ENCODE results near the gene KL.

KL gene

DNA sequence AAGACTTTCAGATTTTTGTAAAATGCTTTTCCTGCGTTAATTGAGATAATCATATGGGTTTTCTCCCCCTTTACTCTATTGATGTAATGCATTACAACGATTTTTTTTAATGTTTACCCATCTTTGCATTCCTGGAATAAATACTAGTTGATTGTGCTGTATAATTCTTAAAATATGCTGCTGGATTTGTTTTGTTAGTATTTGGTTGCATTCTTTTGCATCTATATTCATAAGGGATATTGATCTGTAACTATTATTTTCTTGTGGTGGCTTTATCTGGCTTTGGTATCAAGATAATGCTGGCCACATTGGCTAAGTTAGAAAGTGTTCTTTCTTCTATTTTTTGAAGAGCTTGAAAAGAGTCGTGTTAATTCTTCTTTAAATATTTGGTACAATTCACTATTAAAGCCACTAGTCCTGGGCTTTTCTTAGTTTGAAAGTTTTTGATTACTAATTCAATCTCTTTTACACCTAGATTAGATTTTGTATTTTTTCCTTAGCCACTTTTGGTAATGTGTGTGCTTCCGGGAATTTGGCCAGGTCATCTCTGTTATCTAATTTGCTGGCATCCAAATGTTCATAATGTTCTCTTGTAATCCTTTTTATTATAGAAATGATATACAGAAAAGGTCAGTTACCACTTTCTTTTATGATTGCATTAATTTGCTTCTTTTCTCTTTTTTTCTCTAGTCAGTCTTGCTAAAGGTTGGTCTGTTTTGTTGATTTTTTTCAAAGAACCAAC is 29.8 kb downstream of the KL start:
- no peak for DNase-seq

DNA sequence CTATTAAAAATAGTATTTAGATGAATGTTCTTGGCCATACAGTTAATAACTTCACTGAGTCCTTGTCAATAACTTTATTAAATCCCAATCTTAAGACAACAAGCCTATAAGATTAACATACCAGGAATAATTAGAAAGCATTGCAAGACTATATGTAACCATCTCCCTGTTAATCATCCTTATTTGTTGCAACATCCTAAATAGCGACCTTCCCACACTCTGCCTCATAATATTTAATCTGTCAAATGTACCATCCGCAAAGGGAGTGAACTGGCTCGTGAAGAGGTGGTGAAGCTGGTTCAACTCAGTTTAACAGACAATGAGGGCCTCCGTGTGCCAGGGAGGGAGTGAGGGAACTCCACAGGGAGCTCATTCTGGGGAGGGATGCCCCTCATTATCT is 33.9 kb downstream of the KL start:
- no peak for DNase-seq

DNA sequence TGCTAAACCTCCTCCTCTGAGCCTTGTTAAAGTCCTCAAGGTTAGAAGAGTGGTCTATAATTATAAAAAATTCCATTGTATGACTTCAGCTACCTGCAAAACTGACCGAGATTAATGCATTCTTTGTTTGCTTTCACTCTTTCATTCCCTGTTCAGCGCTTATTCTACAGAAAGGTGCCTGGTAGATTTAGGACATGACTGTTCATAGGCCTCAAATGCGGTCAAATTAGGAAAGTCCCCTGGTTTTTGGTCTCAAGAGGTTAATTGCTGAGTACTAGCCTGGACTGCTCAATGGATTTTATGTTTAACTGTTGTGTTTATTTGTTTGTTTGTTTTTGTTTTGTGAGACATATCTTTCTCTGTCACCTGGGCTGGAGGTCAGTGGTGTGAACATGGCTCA is 35.4 kb downstream of the KL start:
- DNase-seq, result no peak

DNA sequence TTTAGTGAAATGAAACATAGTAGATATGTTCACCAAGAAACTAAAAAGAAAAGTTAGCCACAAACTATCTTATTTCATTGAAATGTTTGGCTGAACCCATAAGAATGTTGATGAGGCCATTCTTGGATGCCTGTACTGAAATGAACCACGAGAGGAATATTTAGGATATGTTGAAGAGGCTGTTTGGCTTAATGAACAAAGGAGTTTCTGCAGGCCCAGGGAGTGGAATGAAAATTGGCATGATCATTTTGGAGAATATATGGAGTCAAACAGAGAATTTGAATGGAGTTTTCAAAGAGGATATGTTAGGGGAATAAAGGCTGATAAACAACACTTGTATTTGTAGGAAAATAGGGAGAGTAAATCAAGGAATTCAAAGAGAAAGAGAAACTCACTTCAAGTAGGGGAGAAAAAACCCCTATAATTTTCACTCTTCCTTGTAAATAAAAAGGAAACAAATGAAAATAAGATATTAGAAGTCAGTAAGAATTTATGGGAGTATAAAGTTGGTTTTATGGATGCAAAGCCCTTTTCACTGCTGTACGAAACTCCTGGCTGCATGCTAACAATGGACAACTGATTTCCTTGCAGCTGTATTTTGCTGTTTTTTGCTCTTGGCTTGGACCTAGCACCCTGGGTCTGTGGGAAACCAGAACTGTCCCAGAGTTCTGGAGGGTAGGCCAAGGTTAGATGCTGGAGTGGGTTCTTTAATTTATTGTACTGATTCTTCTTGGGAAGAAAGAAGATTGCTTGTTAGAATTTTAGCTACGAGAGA is 36.5 kb downstream of the KL start:
- peak; percentile 37 for DNase-seq

DNA sequence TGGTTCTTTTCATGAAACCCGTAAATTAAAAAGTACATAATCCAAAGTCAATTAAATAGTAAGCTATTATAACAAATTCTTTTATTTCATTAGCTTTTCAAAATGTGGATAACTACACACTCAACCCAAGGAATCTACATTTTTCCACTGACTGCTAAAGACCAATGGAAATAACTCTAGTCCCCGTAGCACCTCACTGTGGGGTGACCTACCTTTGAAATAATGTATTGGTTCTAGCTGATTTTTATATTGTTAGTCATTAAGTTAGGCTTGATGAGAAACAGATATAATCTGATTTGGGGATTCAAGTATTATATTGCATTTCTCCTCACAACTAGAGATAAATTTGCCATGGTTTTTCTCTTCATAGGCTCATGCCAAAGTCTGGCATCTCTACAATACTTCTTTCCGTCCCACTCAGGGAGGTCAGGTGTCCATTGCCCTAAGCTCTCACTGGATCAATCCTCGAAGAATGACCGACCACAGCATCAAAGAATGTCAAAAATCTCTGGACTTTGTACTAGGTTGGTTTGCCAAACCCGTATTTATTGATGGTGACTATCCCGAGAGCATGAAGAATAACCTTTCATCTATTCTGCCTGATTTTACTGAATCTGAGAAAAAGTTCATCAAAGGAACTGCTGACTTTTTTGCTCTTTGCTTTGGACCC is 37.3 kb downstream of the KL start:
- no peak for DNase-seq

DNA sequence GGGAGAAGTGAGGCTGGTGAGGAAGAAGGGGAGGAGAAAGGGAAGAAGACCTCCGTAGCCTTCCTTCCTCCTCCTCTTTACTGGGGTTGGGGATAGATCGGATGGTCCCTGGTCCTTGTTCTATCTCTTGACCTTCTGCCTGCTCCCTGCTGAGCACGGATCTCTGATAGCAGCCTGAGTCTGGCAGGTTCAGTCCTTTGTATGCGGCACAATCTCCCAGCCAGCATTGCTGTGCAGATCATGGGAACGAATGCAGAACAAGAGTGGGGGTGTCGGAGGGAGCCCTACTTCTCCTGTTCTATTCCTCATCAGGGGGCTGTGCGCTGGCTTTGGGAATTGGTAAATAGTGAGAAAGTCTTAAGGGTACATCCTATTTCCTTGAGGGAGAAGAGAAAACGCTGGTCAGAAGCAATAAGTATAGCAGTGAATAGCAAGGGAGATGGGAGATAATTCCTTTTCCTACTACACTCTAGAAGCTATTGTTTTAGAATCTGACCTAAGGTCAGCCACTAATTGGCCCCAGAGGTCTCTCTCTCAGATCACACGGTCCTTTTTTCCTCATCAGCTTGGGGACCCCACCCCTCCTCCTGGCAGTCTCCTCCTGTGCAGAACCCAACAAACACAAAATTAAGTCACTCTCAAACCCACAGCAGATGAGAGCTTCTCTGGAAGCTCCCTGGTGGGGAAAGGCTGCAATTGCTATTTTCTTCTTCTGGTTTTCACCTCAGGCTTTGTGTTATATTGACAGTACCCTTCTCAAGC is 41.0 kb downstream of the KL start:
- DNase-seq, result peak; percentile 68

DNA sequence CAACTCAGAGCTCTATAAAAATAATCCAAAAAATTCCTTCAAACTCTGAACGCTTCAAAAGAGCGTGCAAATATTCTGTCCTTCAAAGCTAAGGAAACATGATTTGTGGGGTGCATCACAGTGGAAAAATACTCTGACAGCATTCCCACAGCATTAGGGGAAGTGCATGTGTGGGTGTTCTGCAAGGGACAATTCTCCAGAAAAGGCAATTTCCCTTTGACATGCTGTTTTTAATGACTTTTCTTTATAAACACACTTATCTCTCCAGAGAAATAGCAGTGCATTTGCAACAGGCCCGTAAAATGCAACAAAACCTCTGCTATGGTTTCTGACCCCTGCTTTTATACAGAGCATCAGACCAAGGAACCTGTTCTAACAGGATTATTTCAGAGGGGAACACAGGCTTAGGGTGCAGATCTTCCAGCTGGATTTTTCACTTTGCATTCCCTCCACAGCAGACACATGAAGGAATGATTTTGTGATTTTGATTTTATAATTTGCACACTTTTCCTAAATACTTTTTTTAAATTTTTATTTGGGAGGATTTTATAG is 42.6 kb downstream of the KL start:
- DNase-seq, result no peak

DNA sequence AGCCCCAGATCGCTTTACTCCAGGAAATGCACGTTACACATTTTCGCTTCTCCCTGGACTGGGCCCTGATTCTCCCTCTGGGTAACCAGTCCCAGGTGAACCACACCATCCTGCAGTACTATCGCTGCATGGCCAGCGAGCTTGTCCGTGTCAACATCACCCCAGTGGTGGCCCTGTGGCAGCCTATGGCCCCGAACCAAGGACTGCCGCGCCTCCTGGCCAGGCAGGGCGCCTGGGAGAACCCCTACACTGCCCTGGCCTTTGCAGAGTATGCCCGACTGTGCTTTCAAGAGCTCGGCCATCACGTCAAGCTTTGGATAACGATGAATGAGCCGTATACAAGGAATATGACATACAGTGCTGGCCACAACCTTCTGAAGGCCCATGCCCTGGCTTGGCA is 44.6 kb downstream of the KL start:
- DNase-seq, result no peak

DNA sequence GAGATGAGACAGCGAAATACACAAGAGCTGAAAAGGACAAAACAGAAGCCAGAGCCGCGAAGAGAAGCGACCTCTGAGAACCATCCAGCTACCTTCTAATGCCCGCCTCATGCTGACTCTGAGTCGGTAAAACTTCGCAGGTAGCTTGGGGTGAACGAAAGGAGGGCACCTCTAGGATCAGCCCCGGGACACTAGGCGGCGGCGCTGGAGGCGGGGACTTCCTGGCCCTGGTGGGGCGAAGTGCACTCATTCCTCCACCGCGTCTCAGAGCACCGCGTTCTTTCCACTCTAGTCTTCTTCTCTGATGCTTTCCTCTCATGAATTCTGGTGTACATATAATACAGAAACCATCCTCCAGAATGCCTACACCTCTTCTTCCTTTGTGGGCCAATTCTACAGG is 50.1 kb downstream of the KL start:
- DNase-seq, result no peak

DNA sequence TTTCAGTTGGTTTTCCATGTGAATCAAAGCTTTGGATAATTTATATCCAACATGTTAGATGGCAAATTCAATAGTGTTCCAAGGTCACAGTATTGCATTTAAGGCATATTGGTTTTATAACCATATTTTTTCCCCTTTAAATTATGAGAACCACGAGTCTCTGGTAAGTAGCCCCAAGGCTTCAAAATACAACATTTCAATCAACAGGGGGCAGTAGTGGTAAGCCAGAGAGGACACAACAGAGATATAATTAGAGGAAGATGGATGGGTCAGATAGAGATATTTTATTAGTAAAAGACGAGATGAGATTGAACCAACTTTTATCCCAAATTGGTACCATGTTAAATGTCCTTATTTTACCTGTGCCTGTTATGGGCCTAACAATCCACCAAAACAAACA is 53.1 kb downstream of the KL start:
- DNase-seq, result no peak

DNA sequence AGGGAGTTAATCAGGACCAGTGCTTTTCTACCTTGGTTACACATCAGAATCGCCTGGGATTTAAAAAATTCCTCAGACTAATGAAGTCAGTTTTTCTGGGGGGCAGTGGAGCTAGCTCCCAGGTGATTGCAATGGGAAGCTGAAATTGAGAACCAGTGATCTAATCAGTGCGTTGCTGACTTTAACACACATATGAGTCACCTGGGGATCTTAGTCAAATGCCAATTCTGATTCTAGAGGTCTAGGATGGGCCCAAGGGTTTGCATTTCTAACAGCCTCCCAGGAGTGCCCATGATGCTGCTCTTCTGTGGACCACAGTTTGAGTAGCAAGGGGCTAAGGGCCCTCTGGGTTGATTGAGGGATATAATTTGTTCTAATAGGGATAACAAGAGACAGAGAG is 54.5 kb downstream of the KL start:
- DNase-seq, result no peak

DNA sequence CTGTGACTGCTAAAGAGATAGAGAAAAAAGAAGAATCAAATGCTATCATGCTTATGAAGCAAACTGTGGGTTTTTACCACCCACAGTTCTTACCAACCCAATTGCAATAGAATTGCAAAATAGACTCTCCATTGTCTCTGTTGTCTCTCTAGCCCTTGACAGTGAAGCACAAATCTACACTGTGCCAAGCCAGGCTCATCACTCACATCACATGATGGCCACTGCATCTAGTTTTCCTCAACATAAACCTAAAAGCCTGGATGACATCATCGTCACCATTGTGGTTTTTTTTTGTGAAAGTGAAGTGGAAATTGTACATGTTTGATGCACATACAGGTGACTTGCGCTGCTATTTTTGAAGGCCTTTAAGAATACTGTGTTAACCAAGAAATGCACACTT is 56.1 kb downstream of the KL start:
- no peak for DNase-seq

DNA sequence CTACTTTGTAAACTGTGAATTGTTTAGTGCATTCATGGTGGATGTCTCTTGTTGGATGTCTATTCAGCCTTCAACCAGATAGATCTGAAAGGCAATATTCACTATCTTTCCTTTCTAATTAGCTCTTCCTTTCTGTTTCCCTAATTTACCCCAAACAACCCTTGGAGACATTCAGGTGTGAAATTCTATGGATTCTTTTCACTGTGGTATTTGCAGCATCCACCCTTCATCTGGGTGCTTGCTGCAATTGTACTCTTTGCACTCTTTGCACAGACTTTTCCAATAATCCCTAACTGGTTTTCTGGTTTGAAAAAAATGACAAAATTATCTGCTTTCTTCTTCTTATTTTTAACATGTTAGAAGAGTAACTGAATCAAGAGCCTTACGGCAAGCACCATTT is 56.5 kb downstream of the KL start:
- DNase-seq, result no peak

DNA sequence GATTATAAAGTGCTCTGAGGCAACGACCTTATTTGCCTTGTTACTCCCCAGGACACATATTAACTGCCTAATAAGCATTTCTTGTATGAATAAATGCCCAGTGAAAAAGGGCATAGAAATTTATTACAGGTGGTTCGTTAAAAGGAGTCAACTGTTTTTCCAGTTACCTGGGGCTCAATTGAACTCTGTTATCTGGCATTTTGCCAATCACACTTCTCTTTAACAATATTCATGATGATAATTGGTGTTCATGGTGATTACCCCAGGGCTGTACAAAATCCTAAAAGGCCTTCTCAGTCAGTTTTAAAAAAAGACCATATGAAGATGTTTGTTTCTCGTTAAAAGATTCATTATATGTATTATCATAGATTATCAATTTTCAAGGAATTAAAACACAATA is 57.1 kb downstream of the KL start:
- DNase-seq, result no peak

DNA sequence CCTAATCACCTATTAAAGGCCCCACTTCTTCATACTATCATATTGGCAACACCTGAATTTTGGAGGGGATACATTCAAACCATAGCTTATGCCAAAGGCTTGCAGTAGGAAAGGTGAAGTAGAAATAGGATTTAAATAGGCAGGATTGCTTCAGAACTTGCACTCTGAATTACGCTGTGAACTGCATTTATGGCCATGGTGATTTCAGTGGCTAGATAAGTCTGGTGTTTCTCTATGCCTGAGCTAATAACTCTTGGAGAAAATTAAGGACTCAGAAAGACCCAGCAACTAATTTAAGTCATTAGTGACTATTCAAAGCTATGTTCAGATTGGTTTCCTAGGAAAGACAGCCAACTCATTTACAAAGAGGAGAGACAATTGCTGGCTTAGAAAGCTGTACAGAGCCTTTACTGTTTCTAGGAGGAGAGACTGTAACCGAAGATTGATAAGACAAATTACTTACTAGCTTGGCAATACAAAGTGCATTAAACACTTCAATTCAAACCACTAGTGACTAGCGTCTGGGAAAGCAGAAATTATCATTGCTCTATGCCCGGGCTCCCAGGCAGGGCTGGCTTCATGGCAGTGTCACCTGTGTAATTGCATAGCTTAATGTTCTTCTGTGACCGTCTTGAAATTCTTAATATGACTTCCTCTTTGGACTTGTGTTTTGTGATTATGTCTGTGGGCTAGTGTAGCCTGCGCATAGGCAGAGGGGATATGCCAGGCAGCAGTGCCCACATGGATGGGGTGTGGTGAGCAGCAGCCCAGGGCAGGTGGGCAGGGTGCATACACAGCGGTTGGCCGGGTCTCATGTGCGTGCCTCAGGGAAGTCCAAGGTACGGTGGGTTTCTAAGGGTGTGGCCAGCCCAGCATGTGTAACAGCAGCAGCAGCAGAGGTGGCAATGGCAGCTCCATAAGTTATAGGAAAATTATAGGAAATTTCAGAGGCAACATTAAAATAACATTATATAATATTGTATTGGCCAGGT is 60.1 kb downstream of the KL start:
- no peak for DNase-seq

DNA sequence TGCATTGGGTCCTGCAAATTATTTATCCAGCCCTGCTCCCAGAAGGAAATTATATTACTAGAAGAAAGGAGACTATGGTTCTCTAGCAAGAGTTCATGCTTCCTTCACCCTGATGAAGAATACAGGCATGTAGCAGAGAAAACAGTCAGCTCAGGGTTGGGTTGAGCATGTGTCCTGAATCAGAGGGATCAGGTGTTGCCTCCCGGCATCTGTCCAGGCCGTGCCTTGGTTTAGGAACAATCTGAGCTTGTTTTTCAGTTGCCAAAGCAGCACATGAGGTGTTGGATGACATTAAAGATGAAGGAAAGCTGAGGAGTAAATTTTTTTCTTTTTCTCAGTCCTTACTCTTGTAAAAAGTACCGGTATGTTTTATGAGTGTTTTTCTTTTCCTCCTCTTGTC is 62.0 kb downstream of the KL start:
- no peak for DNase-seq

DNA sequence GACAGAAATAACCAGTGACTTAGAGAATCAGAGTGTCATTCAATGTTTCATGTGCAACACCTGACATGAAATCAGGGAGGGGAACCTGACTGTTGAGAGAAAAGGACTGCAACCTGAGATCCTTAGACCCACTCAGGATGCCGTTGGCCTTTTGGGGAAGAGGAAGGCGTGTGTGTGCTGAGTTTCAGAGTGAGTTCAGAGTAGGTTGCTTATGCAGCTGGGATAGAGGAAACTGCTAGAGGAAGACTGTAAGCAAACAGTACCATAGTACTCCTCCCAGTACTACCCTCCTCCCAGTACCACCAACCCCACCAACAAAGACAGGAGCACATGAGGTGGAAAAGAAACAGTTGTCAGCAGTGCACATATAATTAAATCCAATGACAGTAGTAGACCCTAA is 63.7 kb downstream of the KL start:
- no peak for DNase-seq

DNA sequence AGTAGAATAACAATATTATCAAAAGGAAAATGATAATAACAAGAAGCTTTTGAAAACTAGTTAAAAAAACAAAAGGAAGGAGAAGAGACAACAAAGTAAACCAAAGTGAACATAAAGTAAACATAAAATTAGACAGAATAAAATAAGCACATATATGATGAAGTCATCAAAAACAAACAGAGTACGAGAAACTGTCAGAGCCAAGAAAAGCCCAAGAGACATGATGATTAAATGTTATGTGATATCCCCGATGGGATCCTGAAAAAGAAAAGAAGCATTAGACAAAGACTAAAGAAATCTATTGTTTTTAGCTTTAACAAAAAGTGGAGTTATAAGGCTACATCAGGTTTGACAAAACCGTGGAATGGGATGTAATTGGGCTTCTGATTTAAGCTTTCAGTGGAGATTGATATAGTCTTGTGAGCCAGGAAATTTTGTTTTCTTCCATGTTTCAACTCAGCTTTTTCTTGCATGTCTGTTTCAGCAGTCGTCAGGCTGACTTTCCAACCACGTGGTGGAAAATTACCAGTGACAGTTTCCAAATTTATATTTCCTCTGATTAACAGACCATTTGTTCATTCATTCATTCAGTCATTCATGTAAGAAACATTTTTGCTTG is 64.9 kb downstream of the KL start:
- no peak for DNase-seq

DNA sequence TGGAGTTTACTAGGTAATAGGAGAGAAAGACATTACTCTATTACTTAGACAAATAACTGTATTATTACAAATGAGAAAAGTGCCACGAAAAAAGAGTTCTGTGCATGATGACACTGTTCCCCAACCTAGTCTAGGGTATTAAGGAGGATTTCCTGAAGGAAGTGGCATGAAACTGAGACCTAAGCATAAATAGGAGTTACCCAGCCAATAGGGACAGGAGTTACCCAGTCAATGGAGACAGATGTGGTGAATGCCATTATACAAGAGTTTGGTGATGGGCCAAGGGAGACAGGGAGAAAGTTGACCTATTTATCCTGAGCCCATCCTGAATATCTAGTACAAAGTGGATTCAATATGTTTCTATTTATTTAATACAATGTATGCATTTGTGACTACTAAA is 65.4 kb downstream of the KL start:
- DNase-seq, result no peak

DNA sequence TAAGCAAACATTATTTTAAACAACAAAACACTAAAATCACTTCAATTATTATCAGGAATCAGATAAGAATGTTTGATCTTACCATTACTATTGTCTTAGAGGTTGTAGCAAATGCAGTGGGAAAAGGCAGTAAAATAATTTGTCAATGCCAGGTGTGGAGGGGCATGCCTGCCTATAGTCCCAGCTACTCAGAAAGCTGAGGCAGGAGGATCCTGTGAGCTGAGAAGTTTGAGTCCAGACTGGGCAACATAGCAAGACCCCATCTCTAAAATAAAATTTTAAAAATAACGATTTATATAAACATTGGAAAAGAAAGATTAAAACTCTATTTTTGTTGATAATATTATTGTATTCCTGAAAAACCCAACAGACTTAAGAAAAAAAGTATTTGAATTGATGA is 66.8 kb downstream of the KL start:
- DNase-seq, result no peak

DNA sequence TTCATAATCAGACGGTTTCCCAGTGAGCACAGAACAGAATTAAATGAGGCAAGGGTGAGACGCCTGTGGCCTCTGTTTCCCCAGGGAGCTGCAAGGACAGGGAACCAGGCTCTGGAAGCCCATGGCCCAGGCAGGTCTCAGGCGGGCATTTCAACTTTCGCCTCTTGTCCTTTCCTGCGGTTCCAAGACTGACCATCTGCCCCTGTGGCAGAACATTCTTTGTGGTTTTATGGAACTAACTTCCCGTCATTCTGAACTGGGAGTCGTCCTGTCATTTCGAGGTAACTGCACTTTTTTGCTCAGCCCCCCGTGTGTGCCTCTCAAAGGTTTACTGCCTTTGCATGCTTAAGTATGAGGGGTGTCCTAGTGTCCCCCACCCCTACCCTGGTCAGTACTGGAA is 70.9 kb downstream of the KL start:
- DNase-seq, result no peak
